Endothelial cell (in vitro differentiated cells): ENCODE results near the gene CCT5. TPM values are rescaled to one million over a fixed set of nuclear protein-coding genes. Genes with fewer than 3 reads are reported as not detected.
"Not testable (repeated sequence)": the region's sequence is repeated elsewhere in the genome, so short reads cannot be mapped to it uniquely, and the experiment has no call there.

Experiments
- DNase-seq: peaks from one replicate; pipeline ENCODE4 v3.0.0; 2021; ENCODE audit warnings: low spot score
- H3K27ac Mint-ChIP-seq: one replicate; pipeline ENCODE4 v1.8.0; 2021; ENCODE audit warnings: mixed read lengths, inconsistent platforms; ENCODE audit not compliant: unreplicated experiment
- H3K27me3 Mint-ChIP-seq: one replicate; pipeline ENCODE4 v1.8.0; 2021; ENCODE audit warnings: mild to moderate bottlenecking, moderate library complexity, mixed read lengths, inconsistent platforms; ENCODE audit not compliant: unreplicated experiment
- H3K36me3 Mint-ChIP-seq: one replicate; pipeline ENCODE4 v1.8.0; 2021; ENCODE audit warnings: mild to moderate bottlenecking, low read depth, mixed read lengths, inconsistent platforms; ENCODE audit not compliant: unreplicated experiment
- H3K4me1 Mint-ChIP-seq: one replicate; pipeline ENCODE4 v1.8.0; 2021; ENCODE audit warnings: mild to moderate bottlenecking, mixed read lengths, inconsistent platforms; ENCODE audit not compliant: unreplicated experiment
- H3K4me3 Mint-ChIP-seq: one replicate; pipeline ENCODE4 v1.8.0; 2021; ENCODE audit warnings: mild to moderate bottlenecking, mixed read lengths, inconsistent platforms; ENCODE audit not compliant: unreplicated experiment
- H3K9me3 Mint-ChIP-seq: one replicate; pipeline ENCODE4 v1.8.0; 2021; ENCODE audit warnings: mixed read lengths, inconsistent platforms; ENCODE audit not compliant: unreplicated experiment
- total RNA-seq: library from RNA; stranded (reverse); fragmentation: NEBNext Ultra II Directional; extraction: Animal tissue kit (Norgen Biotek cat#: 25700); gene quantifications from one replicate; pipeline ENCODE4 v1.2.1, GENCODE V29; 2021; ENCODE audit not compliant: unreplicated experiment
- TF ChIP-seq, protein P1 (sequence below): fragments of 200-600 bp; sonication (generic); IDR thresholded peaks from one replicate; pipeline ENCODE4 v1.5.0; 2021; ENCODE audit warnings: antibody characterized with exemption; ENCODE audit not compliant: unreplicated experiment

CCT5 gene
- total RNA-seq, 1 donor from 2014 or later, result 244 TPM

DNA sequence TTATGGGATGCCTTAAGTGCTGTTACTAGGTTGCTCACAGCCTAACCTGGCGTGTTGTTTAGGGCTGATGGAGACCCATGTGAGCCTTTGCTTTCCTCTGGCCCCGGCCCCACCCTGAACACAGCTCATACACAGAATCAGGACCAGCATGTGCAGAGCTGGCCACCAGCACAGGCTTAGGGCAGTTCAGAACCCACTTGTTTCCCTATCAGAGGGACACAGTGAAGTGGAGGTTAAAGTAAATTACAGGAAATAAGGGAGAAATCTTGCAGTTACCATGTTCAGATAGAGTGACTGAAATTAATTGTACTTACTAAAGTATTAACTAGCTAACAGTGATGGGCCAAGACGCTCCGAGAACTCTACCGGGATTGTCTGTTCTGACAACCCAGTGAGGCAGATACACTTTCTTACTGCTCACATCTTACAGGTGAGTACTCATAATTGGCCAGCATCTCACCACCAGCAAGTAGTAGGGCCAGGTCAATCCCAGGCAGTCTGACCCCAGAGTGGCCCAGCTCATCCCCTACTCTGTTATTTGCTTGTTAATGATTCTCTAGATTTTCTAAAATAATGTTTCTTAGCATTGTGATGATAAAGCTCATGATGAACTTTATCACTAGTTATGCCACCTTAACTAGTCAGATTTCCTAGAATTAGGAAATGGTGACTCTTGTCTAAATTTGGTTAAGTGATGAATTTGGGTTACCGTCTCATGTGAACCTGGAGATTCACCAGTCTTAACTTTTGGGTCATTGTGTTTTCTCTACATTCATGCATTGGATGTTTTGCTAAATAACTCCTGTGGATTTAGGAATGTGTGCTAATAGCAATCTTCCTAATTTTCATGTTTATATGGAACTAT, 15.4 kb downstream of the CCT5 start:
- no peak for DNase-seq
- TF ChIP-seq, protein P1, sequence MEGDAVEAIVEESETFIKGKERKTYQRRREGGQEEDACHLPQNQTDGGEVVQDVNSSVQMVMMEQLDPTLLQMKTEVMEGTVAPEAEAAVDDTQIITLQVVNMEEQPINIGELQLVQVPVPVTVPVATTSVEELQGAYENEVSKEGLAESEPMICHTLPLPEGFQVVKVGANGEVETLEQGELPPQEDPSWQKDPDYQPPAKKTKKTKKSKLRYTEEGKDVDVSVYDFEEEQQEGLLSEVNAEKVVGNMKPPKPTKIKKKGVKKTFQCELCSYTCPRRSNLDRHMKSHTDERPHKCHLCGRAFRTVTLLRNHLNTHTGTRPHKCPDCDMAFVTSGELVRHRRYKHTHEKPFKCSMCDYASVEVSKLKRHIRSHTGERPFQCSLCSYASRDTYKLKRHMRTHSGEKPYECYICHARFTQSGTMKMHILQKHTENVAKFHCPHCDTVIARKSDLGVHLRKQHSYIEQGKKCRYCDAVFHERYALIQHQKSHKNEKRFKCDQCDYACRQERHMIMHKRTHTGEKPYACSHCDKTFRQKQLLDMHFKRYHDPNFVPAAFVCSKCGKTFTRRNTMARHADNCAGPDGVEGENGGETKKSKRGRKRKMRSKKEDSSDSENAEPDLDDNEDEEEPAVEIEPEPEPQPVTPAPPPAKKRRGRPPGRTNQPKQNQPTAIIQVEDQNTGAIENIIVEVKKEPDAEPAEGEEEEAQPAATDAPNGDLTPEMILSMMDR, result no peak
- peaks cover 24% of the 10 kb centered on the region for H3K36me3 Mint-ChIP-seq
- no peak overlapping the region for H3K4me3 Mint-ChIP-seq
- no peaks in the 10 kb centered on the region for H3K9me3 Mint-ChIP-seq
- peaks cover 2% of the 10 kb centered on the region for H3K4me1 Mint-ChIP-seq
- H3K27ac Mint-ChIP-seq, result no peak overlapping the region
- peaks cover 4% of the 10 kb centered on the region for H3K27me3 Mint-ChIP-seq

DNA sequence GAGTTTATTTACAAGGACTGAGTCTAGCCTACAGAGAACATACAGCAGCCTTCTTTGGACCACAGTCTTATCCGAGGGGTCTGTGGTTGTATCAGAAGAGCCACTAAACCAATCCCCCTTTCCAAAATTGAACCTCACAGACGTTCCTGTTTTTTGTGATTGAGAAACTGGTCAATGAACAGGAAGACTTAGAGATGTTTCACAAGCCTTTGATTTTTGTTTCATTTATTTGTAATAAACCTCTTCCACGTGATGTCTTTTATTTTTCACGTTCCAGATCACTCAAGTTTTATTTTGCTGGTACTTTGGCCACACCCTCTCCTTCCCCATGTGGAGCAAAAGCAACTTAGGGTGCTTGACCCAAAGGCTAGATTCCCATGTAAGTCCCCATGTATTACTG, 16.1 kb downstream of the CCT5 start:
- TF ChIP-seq, protein P1, result no peak
- Mint-ChIP-seq H3K27ac (no peak overlapping the region), H3K4me1 (peaks cover 8% of the 10 kb centered on the region), H3K27me3 (peaks cover 4% of the 10 kb centered on the region), H3K36me3 (peaks cover 20% of the 10 kb centered on the region), H3K4me3 (no peak overlapping the region), H3K9me3 (no peaks in the 10 kb centered on the region)
- DNase-seq, result no peak

DNA sequence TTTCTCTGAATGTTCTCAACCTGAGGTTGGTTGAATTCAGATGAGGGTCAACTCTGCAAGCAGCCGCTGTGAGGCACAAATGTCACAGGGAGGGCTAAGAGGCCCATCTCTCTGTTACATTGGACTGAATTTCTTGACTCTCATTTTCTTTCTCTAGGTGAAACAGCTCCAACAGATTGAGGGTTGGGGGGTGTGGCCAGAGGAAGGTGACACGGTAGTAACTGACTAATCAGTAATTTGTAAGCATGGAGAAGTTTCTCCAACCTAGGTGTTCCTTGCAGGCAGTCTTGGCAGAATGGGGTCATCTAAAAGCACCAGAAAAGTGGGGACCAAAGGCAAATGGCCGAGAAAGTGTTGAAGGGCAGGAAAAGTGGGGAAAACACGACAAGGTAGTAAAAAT, 16.8 kb downstream of the CCT5 start:
- H3K27ac Mint-ChIP-seq, result no peak overlapping the region

DNA sequence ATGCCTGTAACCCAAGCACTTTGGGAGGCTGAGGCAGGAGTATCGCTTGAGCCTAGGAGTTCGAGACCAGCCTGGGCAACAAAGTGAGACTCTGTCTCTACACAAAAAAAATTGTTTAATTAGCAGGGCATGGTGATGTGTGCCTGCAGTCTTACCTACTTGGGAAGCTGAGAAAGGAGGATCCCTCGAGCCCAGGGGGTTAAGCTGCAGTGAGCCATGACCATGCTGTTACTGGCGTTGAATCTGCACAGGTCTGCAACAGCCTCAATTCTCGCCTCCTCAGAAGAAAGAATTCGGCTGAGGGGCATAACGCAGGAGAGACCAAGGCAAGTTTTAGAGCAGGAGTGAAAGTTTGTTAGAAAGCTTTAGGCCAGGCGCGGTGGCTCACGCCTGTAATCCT, 18.0 kb downstream of the CCT5 start:
- Mint-ChIP-seq H3K4me1 (peaks cover 16% of the 10 kb centered on the region), H3K4me3 (no peak overlapping the region), H3K27ac (no peak overlapping the region), H3K9me3 (no peaks in the 10 kb centered on the region), H3K27me3 (peaks cover 2% of the 10 kb centered on the region), H3K36me3 (peaks cover 10% of the 10 kb centered on the region)
- TF ChIP-seq, protein P1, result no peak
- no peak for DNase-seq

More for the DNA sequence above, 16.8 kb downstream of the CCT5 start:
- H3K4me1 Mint-ChIP-seq, result peaks cover 8% of the 10 kb centered on the region
- H3K9me3 Mint-ChIP-seq, result no peaks in the 10 kb centered on the region
- H3K27me3 Mint-ChIP-seq, result peaks cover 4% of the 10 kb centered on the region
- DNase-seq, result no peak
- H3K36me3 Mint-ChIP-seq, result peaks cover 16% of the 10 kb centered on the region
- TF ChIP-seq, protein P1, result no peak
- no peak overlapping the region for H3K4me3 Mint-ChIP-seq

DNA sequence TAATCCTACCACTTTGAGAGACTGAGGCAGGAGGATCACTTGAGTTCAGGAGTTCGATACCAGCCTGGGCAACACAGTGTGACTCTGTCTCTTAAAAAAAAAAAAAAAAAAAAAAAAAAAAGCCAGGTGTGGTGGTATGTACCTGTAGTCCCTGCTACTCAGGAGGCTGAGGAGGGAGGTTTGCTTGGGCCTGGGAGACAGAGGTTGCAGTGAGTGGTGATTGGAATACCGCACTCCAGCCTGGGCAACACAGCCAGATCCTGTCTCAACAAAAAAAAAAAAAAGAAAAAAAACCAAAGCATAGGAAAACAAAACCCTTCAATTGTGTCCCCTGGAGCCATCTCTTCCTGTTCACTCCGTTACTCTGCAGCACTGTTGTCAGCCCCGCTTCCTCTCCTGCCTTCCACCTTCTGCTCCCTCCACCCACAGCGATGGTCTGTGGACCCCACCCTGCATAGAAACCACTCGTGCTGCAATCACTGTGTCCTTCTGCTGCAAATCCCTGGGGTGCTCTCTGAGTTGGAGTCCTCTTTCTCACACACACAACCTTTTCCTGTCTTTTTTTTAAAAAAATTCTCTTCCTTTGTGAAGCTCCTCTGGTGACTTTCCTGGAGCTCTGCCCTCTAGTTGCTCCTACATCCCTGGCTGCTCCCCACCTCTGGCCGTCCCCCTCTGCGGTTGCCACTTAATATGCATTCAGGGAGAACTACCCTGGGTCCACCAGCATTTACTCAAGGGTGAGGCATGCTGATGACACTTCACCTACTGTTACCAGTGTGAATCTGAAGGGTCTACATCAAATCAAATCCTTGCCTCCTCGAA, 22.2 kb downstream of the CCT5 start:
- H3K27me3 Mint-ChIP-seq, result peaks cover 4% of the 10 kb centered on the region
- H3K4me1 Mint-ChIP-seq, result peaks cover 33% of the 10 kb centered on the region
- TF ChIP-seq, protein P1, result no peak
- no peaks in the 10 kb centered on the region for H3K36me3 Mint-ChIP-seq
- H3K9me3 Mint-ChIP-seq, result no peaks in the 10 kb centered on the region
- no peak for DNase-seq
- peak overlapping the region; percentile 67 for H3K27ac Mint-ChIP-seq
- H3K4me3 Mint-ChIP-seq, result no peak overlapping the region

DNA sequence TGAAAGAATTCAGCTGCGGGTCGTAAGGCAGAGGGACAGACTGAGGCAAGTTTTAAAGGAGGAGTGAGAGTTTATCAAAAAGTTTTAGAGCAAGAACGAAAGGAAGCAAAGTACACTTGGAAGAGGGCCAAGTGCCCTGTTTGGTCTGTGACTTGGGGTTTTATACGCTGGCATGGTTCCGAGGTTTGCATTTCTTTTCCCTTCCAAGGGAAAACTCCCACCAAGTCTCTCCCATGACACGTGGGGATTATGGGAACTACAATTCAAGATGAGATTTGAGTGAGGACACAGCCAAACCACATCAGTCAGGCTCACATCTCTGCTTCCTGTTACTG, 22.8 kb downstream of the CCT5 start:
- not testable (repeated sequence) for H3K4me3 Mint-ChIP-seq, H3K9me3 Mint-ChIP-seq, H3K27me3 Mint-ChIP-seq, H3K27ac Mint-ChIP-seq, H3K36me3 Mint-ChIP-seq, DNase-seq
- H3K4me1 Mint-ChIP-seq, result peaks cover 33% of the 10 kb centered on the region
